Measurements from ENCODE around the gene EFCC1.

DNA sequence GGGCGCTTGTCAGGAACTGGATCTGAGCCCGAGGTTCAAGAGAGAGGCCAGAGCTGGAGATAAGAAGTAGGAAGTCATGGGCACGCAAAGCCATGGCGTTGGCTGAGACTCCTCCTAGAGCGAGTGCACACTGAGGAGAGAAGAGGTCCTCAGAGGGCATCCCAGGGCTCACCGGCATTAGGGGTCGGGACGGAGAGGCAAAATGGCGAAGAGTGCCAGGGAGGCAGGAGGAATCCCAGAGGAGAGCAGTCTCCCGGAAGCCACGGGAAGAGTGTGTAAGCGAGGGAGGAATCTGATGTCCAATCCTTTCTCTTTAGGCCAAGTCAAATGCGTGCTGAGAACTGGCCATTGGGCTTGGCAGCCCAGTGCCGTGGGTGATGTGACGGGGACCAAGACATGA, 24.0 kb downstream of the EFCC1 start:
- TF ChIP-seq, protein P1, sequence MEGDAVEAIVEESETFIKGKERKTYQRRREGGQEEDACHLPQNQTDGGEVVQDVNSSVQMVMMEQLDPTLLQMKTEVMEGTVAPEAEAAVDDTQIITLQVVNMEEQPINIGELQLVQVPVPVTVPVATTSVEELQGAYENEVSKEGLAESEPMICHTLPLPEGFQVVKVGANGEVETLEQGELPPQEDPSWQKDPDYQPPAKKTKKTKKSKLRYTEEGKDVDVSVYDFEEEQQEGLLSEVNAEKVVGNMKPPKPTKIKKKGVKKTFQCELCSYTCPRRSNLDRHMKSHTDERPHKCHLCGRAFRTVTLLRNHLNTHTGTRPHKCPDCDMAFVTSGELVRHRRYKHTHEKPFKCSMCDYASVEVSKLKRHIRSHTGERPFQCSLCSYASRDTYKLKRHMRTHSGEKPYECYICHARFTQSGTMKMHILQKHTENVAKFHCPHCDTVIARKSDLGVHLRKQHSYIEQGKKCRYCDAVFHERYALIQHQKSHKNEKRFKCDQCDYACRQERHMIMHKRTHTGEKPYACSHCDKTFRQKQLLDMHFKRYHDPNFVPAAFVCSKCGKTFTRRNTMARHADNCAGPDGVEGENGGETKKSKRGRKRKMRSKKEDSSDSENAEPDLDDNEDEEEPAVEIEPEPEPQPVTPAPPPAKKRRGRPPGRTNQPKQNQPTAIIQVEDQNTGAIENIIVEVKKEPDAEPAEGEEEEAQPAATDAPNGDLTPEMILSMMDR (IDR thresholded peaks at IDR 0.05; ENCODE audit: low read depth, low read length, poor library complexity, severe bottlenecking), result no peak
- no peak for TF ChIP-seq EZH2phosphoT487 (IDR thresholded peaks at IDR 0.05; ENCODE audit: borderline replicate concordance, low read length)
